GM21515 (cell line): ENCODE measurements around the gene PIP4K2B.

Source experiments
- ATAC-seq: cut with Tn5 transposase; IDR thresholded peaks from one replicate; pipeline ENCODE4 v1.9.1; 2021; ENCODE audit not compliant: unreplicated experiment

PIP4K2B gene

DNA sequence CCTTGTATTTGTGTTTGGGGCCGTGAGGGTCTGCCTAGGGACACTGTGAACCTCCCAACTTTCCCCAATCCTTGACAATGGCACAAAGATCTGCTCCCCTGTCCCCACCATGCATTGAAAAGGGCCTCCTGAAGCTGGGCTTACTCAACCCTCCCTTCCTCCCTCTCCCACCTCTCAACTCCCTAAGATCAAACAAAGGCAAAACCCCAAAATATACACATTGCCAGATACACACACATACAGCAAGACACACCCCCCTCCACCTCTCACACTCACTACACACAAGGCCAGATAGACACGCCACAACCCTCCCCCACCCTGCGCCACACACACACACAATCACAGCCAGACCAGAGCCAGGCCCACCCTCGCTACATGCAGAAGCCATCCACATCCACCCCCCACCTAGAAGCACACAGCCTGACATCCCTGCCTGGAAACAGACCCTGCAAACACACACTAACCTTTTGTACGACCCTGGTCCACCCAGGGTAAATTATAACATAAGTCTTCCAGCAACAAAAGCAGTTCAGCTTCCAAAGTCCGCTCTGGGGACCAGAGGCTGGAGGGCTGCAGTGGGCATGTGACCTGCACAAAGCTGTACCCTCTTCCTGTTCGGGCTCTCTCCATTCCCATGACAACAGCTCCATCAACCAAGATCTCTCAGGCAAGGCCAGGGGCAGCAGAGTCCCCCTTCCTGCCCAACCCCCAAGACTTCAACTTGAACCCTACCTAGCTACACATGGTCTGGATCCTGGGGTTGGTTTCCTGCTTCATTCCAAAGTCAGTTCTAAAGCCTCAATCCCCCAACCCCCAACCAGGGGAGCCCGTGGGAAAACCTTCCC, 53.1 kb downstream of the PIP4K2B start:
- ATAC-seq, result no peak

DNA sequence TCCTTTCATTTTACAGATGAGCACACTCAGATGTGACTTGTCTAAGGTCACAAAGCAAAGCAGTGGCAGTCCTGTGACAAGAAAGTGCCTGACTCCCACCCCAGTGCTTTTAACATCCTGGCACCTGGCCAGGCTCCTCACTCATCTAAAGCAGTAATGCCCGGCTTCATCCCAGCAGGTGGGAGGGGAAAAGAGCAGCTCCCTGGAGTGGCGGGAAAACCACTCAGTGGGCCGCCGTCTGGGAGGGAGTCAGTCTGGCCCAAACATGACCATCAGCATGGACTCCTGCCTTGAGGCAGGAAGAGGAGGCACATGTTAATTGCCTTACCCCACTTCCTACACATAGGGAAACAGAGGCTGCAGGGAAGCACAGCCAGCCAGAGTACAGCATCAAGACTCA, 53.8 kb downstream of the PIP4K2B start:
- ATAC-seq, result no peak

DNA sequence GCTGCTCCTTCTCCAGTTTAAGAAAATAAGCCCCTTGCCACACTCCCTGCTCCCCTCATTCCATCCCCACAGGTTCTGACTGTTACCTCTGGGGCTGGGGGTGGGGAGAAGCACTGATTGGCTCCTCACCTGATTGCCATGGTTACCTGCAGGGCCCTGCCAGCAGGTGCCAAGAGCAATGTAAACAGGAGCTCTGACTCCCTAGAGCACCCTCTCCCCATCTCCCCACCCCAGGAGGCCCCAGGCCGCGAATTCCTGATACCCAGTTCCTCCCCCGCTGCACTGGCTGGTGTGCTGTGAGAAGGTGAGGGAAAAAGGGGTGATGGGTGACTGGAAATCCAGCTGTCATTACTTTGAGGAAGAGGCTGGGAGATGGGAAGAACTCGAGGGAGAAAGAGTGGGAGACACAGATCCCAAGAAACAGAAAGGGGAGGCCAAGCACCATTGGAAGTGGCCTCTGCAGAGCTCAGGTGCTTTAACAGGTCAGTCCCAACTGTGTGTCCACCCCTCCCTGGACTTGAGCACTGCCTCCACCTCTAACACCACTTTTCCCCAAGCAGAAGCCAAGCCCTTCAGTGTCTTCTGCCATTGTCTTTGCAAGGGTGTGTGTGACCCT, 55.7 kb downstream of the PIP4K2B start:
- no peak for ATAC-seq

DNA sequence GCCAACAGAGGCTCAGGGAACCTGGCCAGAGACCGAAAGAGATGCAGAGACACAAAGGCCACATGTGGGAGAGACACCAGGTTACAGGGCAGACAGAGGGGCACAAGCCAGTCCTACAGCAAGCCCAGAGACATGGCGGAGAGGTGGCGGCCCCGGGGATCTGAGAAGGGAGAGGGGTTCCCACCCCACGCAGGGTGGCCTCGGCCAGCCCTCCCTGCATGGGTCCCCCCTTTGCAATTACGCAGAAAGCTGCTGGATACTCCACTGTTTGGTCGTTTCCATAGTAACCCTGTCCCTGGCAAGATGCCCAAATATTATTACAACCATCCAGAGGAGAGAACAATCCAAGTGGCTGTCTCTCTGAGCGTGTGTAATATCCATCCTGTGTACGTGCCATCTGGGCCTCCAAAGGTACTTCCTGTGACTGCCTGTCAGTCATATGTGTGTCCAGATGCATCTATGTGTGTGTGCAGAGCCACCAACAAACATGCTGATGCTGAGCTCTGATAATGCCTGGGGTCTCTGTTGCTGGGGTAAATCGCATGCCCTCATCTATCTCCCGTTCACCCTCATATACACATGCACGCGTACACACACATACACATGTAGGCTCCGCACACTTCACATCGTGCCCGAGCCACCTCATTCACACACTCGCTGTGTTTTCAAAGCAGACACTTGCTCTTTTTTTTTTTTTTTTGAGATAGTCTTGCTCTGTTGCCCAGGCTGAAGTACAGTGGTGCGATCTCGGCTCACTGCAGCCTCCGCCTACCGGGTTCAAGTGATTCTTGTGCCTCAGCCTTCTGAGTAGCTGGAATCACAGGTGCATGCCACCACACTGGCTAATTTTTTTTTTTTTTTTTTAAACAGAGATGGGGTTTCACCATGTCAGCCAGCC, 56.7 kb downstream of the PIP4K2B start:
- ATAC-seq, result no peak

GRCh38 chr17:38741921-38742410, 57.4 kb downstream of the PIP4K2B start:
- ATAC-seq, result no peak

DNA sequence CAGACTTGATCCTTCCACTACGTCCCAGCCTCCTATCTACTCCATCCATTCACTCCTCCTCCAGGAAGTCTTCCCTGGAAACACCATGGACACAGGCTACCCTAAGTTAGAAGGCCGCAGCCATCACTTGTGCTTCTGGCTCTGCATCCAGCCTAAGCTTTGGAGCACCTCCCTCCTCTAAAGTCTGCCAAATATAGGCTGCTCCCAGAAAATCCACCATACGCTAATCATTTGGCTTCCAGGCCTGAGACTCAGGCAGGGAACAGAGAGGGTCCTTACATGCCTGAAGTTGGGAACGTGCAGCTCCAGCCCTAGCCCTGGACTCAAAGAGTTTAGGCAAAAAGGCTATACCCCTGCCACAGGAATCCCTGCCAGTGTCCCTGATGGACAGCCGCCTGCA, 57.9 kb downstream of the PIP4K2B start:
- ATAC-seq, result no peak

GRCh38 chr17:38740806-38741205, 58.5 kb downstream of the PIP4K2B start:
- ATAC-seq, result no peak

DNA sequence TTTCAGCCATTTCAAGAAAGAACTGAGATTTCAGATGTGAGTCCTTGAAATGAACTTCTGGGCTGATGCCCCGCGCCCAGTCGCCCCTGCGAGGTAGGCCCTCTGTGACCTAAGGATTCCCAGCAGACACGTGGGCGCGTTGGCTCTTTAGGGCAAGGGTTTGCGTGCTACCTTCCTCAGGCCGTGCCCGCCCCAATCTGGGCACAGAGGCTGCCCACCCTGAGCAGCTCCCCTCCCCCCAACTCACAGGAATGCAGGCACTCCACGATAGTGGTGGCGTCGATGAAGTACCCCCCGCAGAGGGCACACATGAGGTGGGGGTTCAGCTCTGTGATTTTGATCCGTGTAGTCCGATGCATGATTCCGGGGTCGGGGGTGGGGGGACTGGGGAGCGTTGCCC, 59.3 kb downstream of the PIP4K2B start:
- no peak for ATAC-seq

- no peak for ATAC-seq
Observed at GRCh38 chr17:38739305-38739704, 60.1 kb downstream of the PIP4K2B start.

GRCh38 chr17:38738686-38739085, 60.7 kb downstream of the PIP4K2B start:
- no peak for ATAC-seq

- no peak for ATAC-seq
Observed at GRCh38 chr17:38738007-38738662, 61.2 kb downstream of the PIP4K2B start.

DNA sequence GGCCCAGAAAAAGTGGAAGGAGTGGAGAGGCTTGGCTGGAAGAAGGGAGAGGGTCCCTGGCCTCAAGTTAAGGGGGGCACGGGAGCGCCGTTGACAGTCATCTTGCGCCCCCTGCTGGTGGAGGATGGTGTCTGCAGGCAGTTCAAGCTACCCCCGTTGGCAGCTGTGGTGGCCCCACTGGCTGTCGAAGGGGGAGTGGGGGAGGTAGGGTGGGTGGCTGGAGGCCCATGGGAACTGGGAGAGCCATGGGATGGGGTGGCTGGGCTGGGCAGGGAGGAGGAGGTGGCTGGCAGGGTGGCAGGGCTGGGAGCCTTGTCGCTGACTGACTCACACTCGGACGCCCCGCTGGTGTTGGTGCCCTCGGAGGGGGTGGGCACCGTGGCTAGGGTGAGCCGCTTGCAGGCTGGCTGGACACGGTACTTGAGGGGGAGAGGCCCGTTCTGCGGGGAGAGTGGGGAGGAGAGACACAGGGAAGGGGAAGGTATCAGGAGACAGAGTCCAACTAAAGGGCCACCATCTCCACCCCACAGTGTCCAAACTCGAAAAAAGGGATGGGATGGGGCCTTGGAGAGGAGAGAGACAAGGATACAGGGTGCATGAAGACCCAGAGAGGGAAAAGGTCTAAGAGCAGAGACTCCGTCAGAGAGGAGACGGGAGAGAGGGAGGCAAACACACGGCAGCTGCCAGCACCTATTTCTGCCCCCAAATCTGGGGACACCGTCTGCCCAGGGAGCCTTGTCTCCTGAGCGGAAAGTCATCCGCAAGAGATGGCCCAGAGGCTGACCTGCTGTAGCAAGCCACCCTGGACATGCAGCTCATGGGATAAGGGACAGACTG, 64.0 kb downstream of the PIP4K2B start:
- ATAC-seq, result no peak

DNA sequence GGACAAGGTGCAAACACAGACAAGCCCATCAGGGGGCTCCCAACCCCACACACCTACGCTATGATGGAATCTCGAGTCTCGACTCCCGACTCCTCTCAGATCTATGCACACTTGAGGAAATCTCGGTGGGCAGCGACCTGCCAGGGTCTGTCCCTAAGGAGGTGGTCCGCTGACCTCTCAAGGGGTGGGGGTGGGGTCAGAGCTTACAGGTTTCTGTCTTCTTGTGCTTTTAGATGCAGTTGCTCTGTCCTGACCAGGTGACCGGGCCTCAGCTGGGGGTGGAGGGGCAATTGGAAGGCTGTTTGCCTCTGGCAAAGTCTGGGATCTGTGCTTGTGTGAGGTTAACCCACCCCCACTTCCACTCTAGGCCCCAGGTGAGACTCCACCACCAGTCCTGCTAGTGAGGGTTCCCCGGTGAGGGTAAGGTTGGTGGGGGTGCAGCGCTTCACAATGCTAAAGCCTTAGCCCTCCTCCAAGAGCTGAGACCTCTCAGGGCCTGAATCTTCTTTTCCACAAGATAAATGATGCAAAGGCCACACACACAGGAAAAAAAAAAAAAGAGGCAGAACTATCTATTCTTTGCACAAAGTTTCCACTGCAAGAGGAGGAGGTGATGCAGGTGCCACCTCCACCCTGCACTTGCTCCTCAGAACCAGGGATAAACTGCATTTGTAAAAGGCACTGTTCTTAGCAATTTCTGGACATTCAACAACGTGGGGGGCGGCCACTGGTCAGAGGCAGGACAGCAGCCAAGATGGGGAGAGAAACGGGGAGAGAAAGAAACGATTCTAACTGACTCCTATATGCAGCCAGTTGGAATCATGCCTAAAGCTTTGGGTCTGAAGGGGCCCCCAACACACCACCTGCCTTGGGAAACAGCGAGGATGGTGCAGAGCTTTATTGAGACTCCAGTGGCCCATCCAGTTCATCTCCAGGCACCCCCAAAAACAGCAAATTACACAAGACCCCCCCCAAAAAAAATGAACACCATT, 65.1 kb downstream of the PIP4K2B start:
- no peak for ATAC-seq

GRCh38 chr17:38733282-38733981, 65.9 kb downstream of the PIP4K2B start:
- no peak for ATAC-seq

- no peak for ATAC-seq
Observed at GRCh38 chr17:38732376-38733281, 66.7 kb downstream of the PIP4K2B start.

GRCh38 chr17:38731526-38732294, 67.6 kb downstream of the PIP4K2B start:
- no peak for ATAC-seq
